Activated T-cell treated with anti-CD3 and anti-CD28 coated beads for 4 hours (primary cell): ENCODE data around the gene SRSF3.
A peak's percentile ranks its signal among the peaks of the same experiment; 100 is the strongest.
"Not testable (repeated sequence)": the region's sequence is repeated elsewhere in the genome, so short reads cannot be mapped to it uniquely, and the experiment has no call there.

ENCODE experiments used
- DNase-seq: peaks from one replicate; pipeline ENCODE4 v3.0.0-alpha.2; 2020

Gene SRSF3

GRCh38 chr6:36577301-36577700, 16.9 kb upstream of the SRSF3 start:
- DNase-seq: no peak

GRCh38 chr6:36578030-36578429, 16.1 kb upstream of the SRSF3 start:
- DNase-seq: no peak

GRCh38 chr6:36578431-36578830, 15.7 kb upstream of the SRSF3 start:
- DNase-seq: no peak

- no peak for DNase-seq
These were observed 14.0 kb upstream of the SRSF3 start for GRCh38 chr6:36580184-36580526.

GRCh38 chr6:36581716-36582115, 12.4 kb upstream of the SRSF3 start:
- DNase-seq: no peak

GRCh38 chr6:36586606-36587005, 7.6 kb upstream of the SRSF3 start:
- DNase-seq: no peak

- DNase-seq: not testable (repeated sequence)
These were observed 5.1 kb upstream of the SRSF3 start for GRCh38 chr6:36589025-36589400.

GRCh38 chr6:36590237-36590636, 3.9 kb upstream of the SRSF3 start:
- no peak for DNase-seq

- DNase-seq: no peak
These were observed 1.9 kb upstream of the SRSF3 start for GRCh38 chr6:36592221-36592655.

GRCh38 chr6:36593569-36594028, 563 bp upstream of the SRSF3 start:
- DNase-seq: peak; percentile 26

- DNase-seq: no peak
These were observed 868 bp downstream of the SRSF3 start for GRCh38 chr6:36594816-36595643.

GRCh38 chr6:36596356-36596755, 2.2 kb downstream of the SRSF3 start:
- no peak for DNase-seq

GRCh38 chr6:36597775-36598174, 3.6 kb downstream of the SRSF3 start:
- no peak for DNase-seq

GRCh38 chr6:36598326-36598725, 4.2 kb downstream of the SRSF3 start:
- no peak for DNase-seq

GRCh38 chr6:36598739-36599318, 4.7 kb downstream of the SRSF3 start:
- no peak for DNase-seq

GRCh38 chr6:36599791-36600209, 5.6 kb downstream of the SRSF3 start:
- peak; percentile 25 for DNase-seq

GRCh38 chr6:36600564-36601146, 6.5 kb downstream of the SRSF3 start:
- no peak for DNase-seq

- DNase-seq: not testable (repeated sequence)
These were observed 7.7 kb downstream of the SRSF3 start for GRCh38 chr6:36601818-36602217.

- DNase-seq: no peak
These were observed 9.3 kb downstream of the SRSF3 start for GRCh38 chr6:36603222-36604089.

- DNase-seq: no peak
These were observed 10.2 kb downstream of the SRSF3 start for GRCh38 chr6:36604090-36605060.

GRCh38 chr6:36605143-36605542, 11.0 kb downstream of the SRSF3 start:
- DNase-seq: no peak
